GM18951 (cell line): Measurements from ENCODE around the gene FAF2.

Experiments
- POLR2A ChIP-seq: IDR thresholded peaks from 4 replicates; pipeline ENCODE4 v1.6.1; 2011; ENCODE audit warnings: mild to moderate bottlenecking; ENCODE audit not compliant: insufficient read length, insufficient read depth; ENCODE audit errors: extremely low read depth
- in situ Hi-C: fragments of 300-500 bp; cut with MboI; formaldehyde crosslinking; loops from one replicate; pipeline ENCODE4 v1.12.0; 2022; ENCODE audit warnings: low sequenced_read_pairs, mixed read lengths, inconsistent platforms; ENCODE audit not compliant: unreplicated experiment

Gene FAF2

GRCh38 chr5:176528761-176529115 is 80.6 kb downstream of the FAF2 start:
- no peak for TF ChIP-seq POLR2A
- in situ Hi-C loops: no loop called here

- in situ Hi-C loops: no loop called here
- no peak for TF ChIP-seq POLR2A
Observed at GRCh38 chr5:176529116-176529740, 81.0 kb downstream of the FAF2 start.

- in situ Hi-C loops: no loop called here
- no peak for TF ChIP-seq POLR2A
Observed at GRCh38 chr5:176529741-176530141, 81.6 kb downstream of the FAF2 start.

- in situ Hi-C loops: no loop called here
- no peak for TF ChIP-seq POLR2A
Observed at GRCh38 chr5:176530393-176530982, 82.3 kb downstream of the FAF2 start.

GRCh38 chr5:176530983-176531901 is 83.1 kb downstream of the FAF2 start:
- in situ Hi-C loops: no loop called here
- TF ChIP-seq POLR2A: no peak

GRCh38 chr5:176531902-176532493 is 83.8 kb downstream of the FAF2 start:
- in situ Hi-C loops: no loop called here
- TF ChIP-seq POLR2A: no peak

GRCh38 chr5:176532795-176533194 is 84.6 kb downstream of the FAF2 start:
- TF ChIP-seq POLR2A: no peak
- in situ Hi-C loops: no loop called here

- TF ChIP-seq POLR2A: no peak
- in situ Hi-C loops: no loop called here
Observed at GRCh38 chr5:176533390-176533789, 85.2 kb downstream of the FAF2 start.

- in situ Hi-C loops: no loop called here
- TF ChIP-seq POLR2A: peak; percentile 13
Observed at GRCh38 chr5:176533894-176534611, 85.9 kb downstream of the FAF2 start.

GRCh38 chr5:176534640-176535039 is 86.5 kb downstream of the FAF2 start:
- in situ Hi-C loops: no loop called here
- TF ChIP-seq POLR2A: peak; percentile 3

- in situ Hi-C loops: no loop called here
- TF ChIP-seq POLR2A: peak; percentile 64
Observed at GRCh38 chr5:176535101-176535663, 87.0 kb downstream of the FAF2 start.

- no peak for TF ChIP-seq POLR2A
- in situ Hi-C loops: no loop called here
Observed at GRCh38 chr5:176535664-176536131, 87.5 kb downstream of the FAF2 start.
